GM08714 (cell line): ENCODE results near the gene TBPL1.
"Not testable (repeated sequence)": the region's sequence is repeated elsewhere in the genome, so short reads cannot be mapped to it uniquely, and the experiment has no call there.

ENCODE experiments used
- H3K4me3 ChIP-seq: fragments of 200-500 bp; sonication (Bioruptor generic); 2 replicates; pipeline ENCODE4 v1.5.1; 2014; ENCODE audit warnings: mild to moderate bottlenecking, low read length, inconsistent platforms
- ZNF274 ChIP-seq: IDR thresholded peaks from 2 replicates; pipeline ENCODE4 v1.6.1; 2012; ENCODE audit warnings: mild to moderate bottlenecking, low read depth, low read length

TBPL1 gene

DNA sequence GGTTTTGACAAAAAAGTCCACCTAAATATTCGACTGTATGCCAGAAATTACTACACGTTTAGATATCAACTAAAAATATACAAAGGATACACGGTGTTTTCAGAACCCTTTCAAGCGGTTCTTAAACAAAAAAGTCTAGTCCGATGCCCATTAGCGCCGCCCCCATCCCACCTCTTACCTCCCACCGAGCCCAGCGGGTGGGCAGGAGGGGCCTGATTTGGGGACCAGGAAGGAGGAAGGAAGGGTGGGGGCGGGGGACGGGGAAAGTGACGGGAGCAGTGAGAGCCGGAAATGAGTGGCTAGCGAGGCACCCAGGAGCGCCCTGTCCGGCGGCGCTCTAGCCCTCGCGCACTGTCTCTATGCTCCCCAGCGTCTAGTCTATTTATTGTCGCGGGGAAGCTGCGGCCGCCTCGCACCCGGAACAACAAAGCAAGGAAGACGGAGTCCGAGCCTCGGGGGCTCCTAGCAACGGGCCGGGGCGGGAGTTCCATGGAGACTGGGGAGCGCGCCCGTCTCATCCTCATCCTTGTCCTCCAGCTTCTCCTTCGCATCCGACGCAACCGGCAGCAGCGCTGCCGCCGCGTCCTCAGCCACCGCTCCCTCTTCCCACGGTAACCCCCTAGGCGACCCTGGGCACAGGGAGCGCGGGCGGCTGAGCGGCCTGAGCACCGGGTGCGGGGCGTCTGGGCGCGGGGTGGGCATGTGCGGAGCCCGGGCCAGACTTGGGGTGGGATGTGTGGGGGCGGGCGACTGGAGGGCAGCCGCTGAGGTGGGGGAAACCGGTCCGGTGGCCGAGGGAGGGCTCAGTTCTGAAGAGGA lies at the start of gene TBPL1:
Gene TBPL1 (plus strand): TSS at position 410 of the 819 bp plus-strand sequence. CDS start 26,902 bp downstream, outside the sequence.
- H3K4me3 ChIP-seq, result peak within 1 kb of the TSS; percentile 92
- TF ChIP-seq ZNF274, result no peak

DNA sequence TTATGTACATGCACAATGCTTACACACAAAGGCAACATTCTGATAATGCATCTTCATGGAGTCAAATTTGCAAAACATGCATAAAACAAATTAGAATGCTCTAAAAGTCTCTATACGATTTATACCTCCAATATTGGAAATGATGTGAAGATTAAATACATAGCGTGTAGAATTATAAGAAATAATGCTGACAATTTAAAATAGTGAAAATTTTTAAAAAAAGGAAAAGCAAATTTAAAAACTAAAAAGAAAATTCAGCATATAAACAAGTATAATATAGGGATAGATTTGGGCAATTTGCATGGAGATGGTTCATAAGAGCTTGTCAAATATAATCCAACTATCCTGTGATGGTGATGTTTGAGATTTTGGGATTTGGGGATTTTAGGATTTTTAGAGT lies 49.2 kb upstream of the TBPL1 start:
- no peak for TF ChIP-seq ZNF274
- no peak overlapping the region for H3K4me3 ChIP-seq

DNA sequence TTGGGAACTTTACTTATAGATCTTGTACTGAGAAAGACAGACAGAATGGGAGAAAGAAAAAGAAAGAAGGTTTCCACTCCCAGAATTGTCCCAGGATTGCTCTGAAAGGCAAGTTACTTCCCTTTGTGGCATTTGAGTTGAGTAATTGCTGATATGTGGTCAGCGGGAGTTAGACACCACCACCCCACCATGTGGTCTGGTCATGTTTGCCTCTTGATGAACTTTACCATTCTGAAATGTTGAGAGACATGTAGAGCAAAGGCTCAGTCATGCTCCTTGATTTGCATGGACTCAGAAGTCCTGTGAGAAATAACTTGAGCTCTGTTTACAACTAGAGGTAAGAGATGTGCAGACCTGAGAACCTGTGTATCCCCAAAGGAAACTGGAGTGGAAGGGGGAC lies 47.0 kb upstream of the TBPL1 start:
- no peak overlapping the region for H3K4me3 ChIP-seq
- TF ChIP-seq ZNF274, result no peak

DNA sequence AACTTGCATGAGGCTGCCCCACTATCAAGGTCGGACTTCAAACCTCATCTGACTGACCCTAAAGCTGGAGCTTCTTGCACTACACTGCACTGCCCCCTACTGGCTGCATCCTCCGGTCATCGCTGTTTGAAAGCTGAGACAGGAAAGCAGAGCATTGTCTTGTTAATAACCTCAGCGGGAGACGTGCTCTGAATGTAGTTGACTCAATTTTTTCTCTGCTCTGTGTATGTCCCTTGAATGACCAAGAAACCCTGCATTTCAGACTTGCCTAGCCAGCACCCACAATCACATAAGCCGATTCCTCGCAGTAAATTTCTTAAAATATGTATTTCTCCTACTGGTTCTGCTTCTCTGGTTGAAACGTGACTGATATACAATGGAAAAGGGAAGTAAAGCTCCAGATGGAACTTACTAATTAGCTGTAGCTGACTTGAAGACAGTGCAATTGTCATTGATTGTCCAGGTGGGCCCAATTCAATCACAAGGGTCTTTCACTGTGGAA lies 36.3 kb upstream of the TBPL1 start:
- no peak for TF ChIP-seq ZNF274
- no peak overlapping the region for H3K4me3 ChIP-seq

DNA sequence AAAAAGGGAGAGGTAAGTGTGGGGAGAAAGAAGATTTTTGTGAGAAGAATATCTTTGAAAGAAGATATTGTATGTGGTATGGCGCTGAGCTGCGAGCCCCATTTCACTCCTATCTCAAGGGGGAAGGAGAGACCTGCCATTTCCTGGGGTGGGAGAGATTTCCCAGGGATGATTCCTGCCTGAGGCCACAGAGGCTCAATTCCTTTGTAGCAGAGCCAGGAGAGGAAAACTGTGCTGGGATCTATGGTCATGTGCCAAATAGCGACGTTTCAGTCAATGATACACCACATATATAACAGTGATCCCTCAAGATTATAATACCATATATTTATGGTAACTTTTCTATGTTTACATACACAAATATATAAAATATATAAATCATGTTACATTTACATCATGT lies 35.2 kb upstream of the TBPL1 start:
- no peak overlapping the region for H3K4me3 ChIP-seq
- TF ChIP-seq ZNF274, result no peak

DNA sequence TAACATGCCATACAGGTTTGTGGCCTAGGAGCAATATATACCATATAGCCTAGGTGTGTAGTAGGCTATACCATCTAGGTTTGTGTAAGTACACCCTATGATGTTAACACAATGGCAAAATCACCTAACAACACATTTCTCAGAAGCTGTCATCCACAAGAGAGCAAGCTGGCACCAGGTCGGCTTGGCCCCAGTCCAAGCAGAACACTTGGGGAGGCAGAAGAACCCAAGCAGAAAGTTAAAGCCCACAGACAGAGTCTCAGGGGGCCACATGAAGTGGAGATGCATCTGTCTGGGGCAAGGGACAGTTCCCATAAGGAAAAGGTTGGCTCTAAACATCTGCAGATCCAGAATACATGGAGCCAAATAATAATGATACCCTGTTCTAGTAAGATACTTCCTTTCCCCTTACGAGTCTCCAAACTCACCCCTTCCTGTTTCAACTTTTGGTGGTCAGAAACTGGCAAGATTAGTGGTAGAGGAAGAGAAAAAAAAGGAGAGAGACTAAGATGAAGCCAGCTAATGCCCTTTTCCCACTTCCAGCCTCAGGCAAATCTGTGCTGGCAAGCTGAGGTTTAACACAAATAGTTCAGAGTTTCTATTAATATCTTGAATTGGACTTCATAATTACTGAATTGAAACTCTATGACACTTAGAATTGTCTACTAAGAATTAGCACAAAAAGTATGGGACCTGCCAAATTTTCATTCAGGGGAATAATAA lies 34.7 kb upstream of the TBPL1 start:
- TF ChIP-seq ZNF274, result no peak

DNA sequence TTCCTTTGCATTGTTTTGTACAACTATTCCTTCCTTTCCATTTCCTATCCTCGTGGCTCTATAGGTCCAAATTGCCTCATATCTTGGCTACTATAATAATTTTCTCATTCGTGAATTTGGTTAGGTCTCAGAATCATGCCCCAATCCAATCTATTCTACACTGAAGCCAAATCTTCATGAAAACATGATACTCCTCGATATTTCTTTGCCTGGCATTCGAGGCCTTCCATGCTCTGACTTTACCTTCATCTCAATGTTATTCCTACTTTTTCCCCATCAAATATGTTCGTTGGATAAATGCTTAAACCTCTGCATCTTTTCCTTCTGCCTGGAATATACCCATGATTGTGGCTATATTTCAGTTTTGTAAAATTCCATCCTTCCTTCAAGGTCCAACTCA lies 33.7 kb upstream of the TBPL1 start:
- H3K4me3 ChIP-seq, result no peak overlapping the region
- no peak for TF ChIP-seq ZNF274

More for the DNA sequence above, 34.7 kb upstream of the TBPL1 start:
- no peak overlapping the region for H3K4me3 ChIP-seq

DNA sequence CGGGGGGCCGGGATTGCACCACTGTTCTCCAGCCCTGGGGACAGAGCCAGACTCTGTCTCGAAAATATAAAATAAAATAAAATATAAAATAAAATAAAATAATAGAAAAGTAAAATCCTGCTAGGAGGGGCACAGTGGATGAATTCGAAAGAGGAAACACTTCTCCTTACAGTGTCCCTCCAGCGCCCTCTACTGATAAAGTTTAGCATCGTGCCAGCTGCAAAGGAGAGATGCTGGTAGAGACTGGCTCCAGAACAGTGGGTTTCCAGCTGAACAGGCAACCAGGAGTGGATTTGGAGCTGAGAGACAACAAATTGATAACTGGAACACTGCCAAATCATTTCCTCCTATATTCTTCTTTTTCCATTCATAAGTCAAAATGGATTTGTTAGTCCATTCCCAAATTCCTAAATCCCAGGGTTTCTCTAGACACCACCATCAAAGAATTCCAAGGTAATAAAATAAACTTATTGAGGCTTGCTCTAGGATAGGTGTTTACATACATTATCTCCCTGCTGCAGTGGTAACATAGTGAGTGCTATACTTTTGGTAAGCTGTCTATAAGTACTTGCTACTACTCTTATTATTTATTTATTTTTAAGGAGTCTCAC lies 31.7 kb upstream of the TBPL1 start:
- no peak for TF ChIP-seq ZNF274
- no peak overlapping the region for H3K4me3 ChIP-seq

DNA sequence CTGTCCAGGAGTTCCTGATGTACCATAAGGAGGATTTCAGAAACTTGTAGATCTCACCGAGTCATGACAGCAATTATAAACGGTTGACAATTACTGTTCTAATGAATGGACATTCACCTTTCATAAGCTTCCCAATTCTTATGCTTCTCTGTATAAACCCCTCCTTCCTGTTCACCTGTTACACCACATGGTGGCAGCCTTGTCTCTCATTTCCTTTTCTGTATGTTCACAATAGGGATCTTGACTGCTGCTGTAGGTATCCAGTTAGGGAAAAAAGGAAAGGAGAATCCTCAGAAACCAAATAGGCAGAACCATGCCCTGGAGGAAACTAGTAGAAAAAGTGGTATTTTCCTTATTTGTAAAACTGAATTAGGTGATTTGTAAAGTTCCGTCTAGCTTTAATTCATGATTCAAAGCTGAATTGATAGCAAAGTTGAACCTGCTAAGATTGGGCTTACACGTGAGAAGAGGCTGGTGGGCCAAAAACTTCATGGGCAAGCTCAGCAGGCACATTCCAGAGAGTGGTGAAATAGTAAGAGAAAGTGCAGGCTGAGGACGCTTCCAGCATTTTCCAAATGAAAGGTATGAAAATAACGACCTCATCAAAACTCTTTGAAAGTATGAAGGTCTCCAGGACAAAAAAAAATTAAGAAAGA lies 29.0 kb upstream of the TBPL1 start:
- H3K4me3 ChIP-seq, result no peak overlapping the region
- no peak for TF ChIP-seq ZNF274

DNA sequence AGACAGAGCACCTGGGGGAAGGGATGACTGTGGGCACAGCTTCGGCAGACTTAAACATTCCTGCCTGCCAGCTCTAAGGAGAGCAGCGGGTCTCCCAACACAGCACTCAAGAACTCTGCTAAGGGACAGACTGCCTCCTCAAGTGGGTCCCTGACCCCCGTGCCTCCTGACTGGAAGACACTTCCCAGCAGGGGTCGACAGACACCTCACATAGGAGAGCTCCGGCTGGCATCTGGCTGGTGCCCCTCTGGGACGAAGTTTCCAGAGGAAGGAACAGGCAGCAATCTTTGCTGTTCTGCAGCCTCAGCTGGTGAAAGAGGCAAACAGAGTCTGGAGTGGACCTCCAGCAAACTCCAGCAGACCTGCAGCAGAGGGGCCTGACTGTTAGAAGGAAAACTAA lies 21.8 kb upstream of the TBPL1 start:
- not testable (repeated sequence) for H3K4me3 ChIP-seq

DNA sequence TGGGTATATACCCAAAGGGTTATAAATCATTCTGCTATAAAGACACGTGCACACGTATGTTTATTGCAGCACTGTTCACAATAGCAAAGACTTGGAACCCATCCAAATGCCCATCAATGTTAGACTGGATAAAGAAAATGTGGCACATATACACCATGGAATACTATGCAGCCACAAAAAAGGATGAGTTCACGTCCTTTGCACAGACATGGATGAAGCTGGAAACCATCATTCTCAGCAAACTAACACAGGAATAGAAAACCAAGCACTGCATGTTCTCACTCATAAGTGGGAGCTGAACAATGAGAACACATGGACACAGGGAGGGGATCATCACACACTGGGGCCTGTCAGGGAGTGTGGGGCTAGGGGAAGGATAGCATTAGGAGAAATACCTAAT lies 16.7 kb upstream of the TBPL1 start:
- H3K4me3 ChIP-seq, result not testable (repeated sequence)

DNA sequence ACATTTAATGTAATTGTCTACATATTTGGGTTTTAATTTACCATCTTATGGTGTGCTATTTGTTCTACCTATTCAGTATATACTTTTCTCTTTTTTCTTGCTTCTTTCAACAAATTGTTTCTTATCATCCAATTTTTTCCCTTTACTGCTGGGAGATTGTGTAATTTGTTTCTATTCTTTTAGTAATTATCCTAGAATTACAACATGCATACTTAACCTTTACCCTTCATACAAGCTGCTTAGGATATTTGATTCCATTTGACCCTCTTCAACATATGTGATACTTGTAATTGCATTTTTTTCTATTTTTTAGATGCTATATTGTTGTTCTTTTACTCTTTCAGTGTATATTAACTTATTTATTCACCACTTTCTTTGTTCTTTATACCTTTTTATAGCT lies 15.1 kb upstream of the TBPL1 start:
- H3K4me3 ChIP-seq, result no peak overlapping the region
- TF ChIP-seq ZNF274, result no peak

DNA sequence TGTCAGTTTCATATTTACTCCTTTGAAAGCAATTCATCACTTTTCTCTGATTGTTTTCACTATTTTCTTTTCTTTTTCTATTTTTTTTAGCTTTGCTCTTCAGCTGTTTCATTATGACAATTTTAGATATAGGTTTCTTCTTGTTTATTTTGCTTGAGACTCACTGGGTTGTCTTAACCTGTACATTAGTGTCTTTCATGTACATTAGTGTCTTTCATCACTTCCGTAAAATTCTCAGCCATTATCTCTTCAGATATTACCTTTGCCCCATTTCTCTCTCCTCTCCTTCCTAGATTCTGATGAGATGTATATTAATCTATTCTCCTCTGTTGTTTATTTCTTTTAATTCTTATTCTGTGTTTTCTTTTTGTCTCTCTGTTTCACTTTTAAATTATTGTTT lies 14.5 kb upstream of the TBPL1 start:
- no peak overlapping the region for H3K4me3 ChIP-seq
- TF ChIP-seq ZNF274, result no peak
